H9 (cell line): ENCODE data around the gene RESP18. TPM values are rescaled to one million over a fixed set of nuclear protein-coding genes. Genes with fewer than 3 reads are reported as not detected.

Experiments used
- DNase-seq: peaks from one replicate; pipeline ENCODE4 v3.0.0-alpha.2; 2017
- H2AFZ ChIP-seq: one replicate; pipeline ENCODE4 v1.6.1; 2013; ENCODE audit warnings: mild to moderate bottlenecking, low read length, control low read depth, moderate library complexity
- H2AK5ac ChIP-seq: 2 replicates; pipeline ENCODE4 v1.6.1; 2013; ENCODE audit warnings: low read length, control low read depth, mixed read lengths; ENCODE audit not compliant: insufficient read length
- H2BK120ac ChIP-seq: one replicate; pipeline ENCODE4 v1.6.1; 2013; ENCODE audit warnings: low read depth, mild to moderate bottlenecking, low read length, control low read depth, inconsistent platforms; ENCODE audit not compliant: poor library complexity, severe bottlenecking
- H2BK12ac ChIP-seq: 2 replicates; pipeline ENCODE4 v1.6.1; 2013; ENCODE audit warnings: low read length, control low read depth, mixed read lengths, low read depth; ENCODE audit not compliant: insufficient read length
- H2BK15ac ChIP-seq: 2 replicates; pipeline ENCODE4 v1.6.1; 2013; ENCODE audit warnings: low read depth, low read length, control low read depth
- H2BK20ac ChIP-seq: one replicate; pipeline ENCODE4 v1.6.1; 2013; ENCODE audit warnings: low read depth, mild to moderate bottlenecking, low read length, control low read depth, inconsistent platforms; ENCODE audit not compliant: poor library complexity, severe bottlenecking
- H2BK5ac ChIP-seq: 2 replicates; pipeline ENCODE4 v1.6.1; 2013; ENCODE audit warnings: low read length, control low read depth, mixed read lengths; ENCODE audit not compliant: insufficient read length
- H3K14ac ChIP-seq: 2 replicates; pipeline ENCODE4 v1.6.1; 2013; ENCODE audit warnings: low read length, control low read depth; ENCODE audit not compliant: insufficient read depth
- H3K18ac ChIP-seq: 2 replicates; pipeline ENCODE4 v1.6.1; 2013; ENCODE audit warnings: low read depth, mild to moderate bottlenecking, mixed read lengths, low read length, control low read depth; ENCODE audit not compliant: insufficient read length
- H3K23ac ChIP-seq: 2 replicates; pipeline ENCODE4 v1.6.1; 2013; ENCODE audit warnings: low read length, control low read depth, mixed read lengths, low read depth; ENCODE audit not compliant: insufficient read length
- H3K23me2 ChIP-seq: 2 replicates; pipeline ENCODE4 v1.6.1; 2013; ENCODE audit warnings: low read depth, mild to moderate bottlenecking, mixed read lengths, low read length, control low read depth; ENCODE audit not compliant: insufficient read length, poor library complexity, severe bottlenecking
- H3K27ac ChIP-seq: 2 replicates; pipeline ENCODE4 v1.5.1; 2013; ENCODE audit warnings: low read length, control low read depth, mixed read lengths, low read depth; ENCODE audit not compliant: insufficient read length
- H3K27me3 ChIP-seq: 2 replicates; pipeline ENCODE4 v1.6.1; 2013; ENCODE audit warnings: low read length, control low read depth, inconsistent platforms; ENCODE audit not compliant: insufficient read depth
- H3K4ac ChIP-seq: 2 replicates; pipeline ENCODE4 v1.6.1; 2013; ENCODE audit warnings: low read depth, mild to moderate bottlenecking, control low read depth, inconsistent platforms, low read length, moderate library complexity
- H3K4me1 ChIP-seq: 2 replicates; pipeline ENCODE4 v1.6.1; 2013; ENCODE audit warnings: low read length, control low read depth, inconsistent platforms; ENCODE audit not compliant: insufficient read depth
- H3K4me2 ChIP-seq: 2 replicates; pipeline ENCODE4 v1.6.1; 2013; ENCODE audit warnings: low read length, control low read depth, mixed read lengths; ENCODE audit not compliant: insufficient read length, insufficient read depth
- H3K56ac ChIP-seq: 2 replicates; pipeline ENCODE4 v1.6.1; 2013; ENCODE audit warnings: low read depth, mild to moderate bottlenecking, mixed read lengths, low read length, control low read depth; ENCODE audit not compliant: insufficient read length
- H3K79me1 ChIP-seq: 2 replicates; pipeline ENCODE4 v1.6.1; 2013; ENCODE audit warnings: low read depth, mild to moderate bottlenecking, moderate library complexity, low read length, control low read depth, inconsistent platforms; ENCODE audit not compliant: insufficient read depth, poor library complexity, severe bottlenecking
- H3K79me2 ChIP-seq: 2 replicates; pipeline ENCODE4 v1.6.1; 2013; ENCODE audit warnings: low read length, control low read depth, inconsistent platforms; ENCODE audit not compliant: insufficient read depth
- H3K9ac ChIP-seq: 2 replicates; pipeline ENCODE4 v1.6.1; 2013; ENCODE audit warnings: low read length, control low read depth, mixed read lengths; ENCODE audit not compliant: insufficient read length; ENCODE audit errors: extremely low read depth
- H3K9me3 ChIP-seq: one replicate; pipeline ENCODE4 v1.6.1; 2013; ENCODE audit warnings: low read depth, low read length, inconsistent platforms; ENCODE audit not compliant: control insufficient read depth
- H3T11ph ChIP-seq: one replicate; pipeline ENCODE4 v1.6.1; 2013; ENCODE audit warnings: mild to moderate bottlenecking, low read length, control low read depth, inconsistent platforms
- H4K20me1 ChIP-seq: one replicate; pipeline ENCODE4 v1.6.1; 2013; ENCODE audit not compliant: control insufficient read depth, insufficient read length, insufficient read depth
- H4K5ac ChIP-seq: 2 replicates; pipeline ENCODE4 v1.6.1; 2013; ENCODE audit warnings: low read depth, mild to moderate bottlenecking, mixed read lengths, low read length, control low read depth; ENCODE audit not compliant: insufficient read length
- H4K8ac ChIP-seq: replicated peaks from 2 replicates; pipeline ENCODE4 v1.6.1; 2013; ENCODE audit warnings: low read length, control low read depth, mixed read lengths, low read depth; ENCODE audit not compliant: insufficient read length
- H4K91ac ChIP-seq: 2 replicates; pipeline ENCODE4 v1.6.1; 2013; ENCODE audit warnings: low read depth, mild to moderate bottlenecking, moderate library complexity, mixed read lengths, low read length, control low read depth; ENCODE audit not compliant: insufficient read length
- H3K27ac Mint-ChIP-seq, 3 experiments: 2 replicates in 2 of 3; 3 replicates in 1 of 3; pipeline ENCODE4 v1.8.0; 2020 to 2021; ENCODE audit warnings: mixed read lengths in 3 of 3, mild to moderate bottlenecking in 1 of 3, moderate library complexity in 1 of 3
- H3K27me3 Mint-ChIP-seq: 2 replicates; pipeline ENCODE4 v1.8.0; 2021; ENCODE audit warnings: low read depth, mild to moderate bottlenecking, moderate library complexity, mixed read lengths
- H3K36me3 Mint-ChIP-seq, 3 experiments: 2 replicates in 2 of 3; 3 replicates in 1 of 3; pipeline ENCODE4 v1.8.0; 2020 to 2021; ENCODE audit warnings: low read depth in 3 of 3, mixed read lengths in 3 of 3; ENCODE audit not compliant: insufficient read depth in 1 of 3
- H3K4me1 Mint-ChIP-seq, 2 experiments: 2 replicates each; pipeline ENCODE4 v1.8.0; 2020; ENCODE audit warnings: mixed read lengths in 2 of 2
- H3K4me3 Mint-ChIP-seq, 2 experiments: 2 replicates in 1 of 2; 3 replicates in 1 of 2; pipeline ENCODE4 v1.8.0; 2020 to 2021; ENCODE audit warnings: mild to moderate bottlenecking in 2 of 2, mixed read lengths in 2 of 2, moderate library complexity in 1 of 2
- H3K9me3 Mint-ChIP-seq, 2 experiments: 2 replicates in 1 of 2; 3 replicates in 1 of 2; pipeline ENCODE4 v1.8.0; 2020; ENCODE audit warnings: mild to moderate bottlenecking in 2 of 2, mixed read lengths in 2 of 2, moderate library complexity in 1 of 2
- WGBS: extraction: QIAGEN DNeasy Blood & Tissue Kit; methylation state at CpG from one replicate; pipeline ENCODE4 v1.1.7; 2013; ENCODE audit warnings: missing lambda C conversion rate, low lambda C conversion rate, mixed read lengths; ENCODE audit not compliant: insufficient read length; ENCODE audit errors: extremely low coverage; 5-methylcytosine and 5-hydroxymethylcytosine counted together
- total RNA-seq: library from RNA; stranded (reverse); gene quantifications from 2 replicates; pipeline ENCODE4 v1.2.1, GENCODE V29; 2021
- TF ChIP-seq, protein P1 (sequence below): fragments of 200-600 bp; sonication (generic); conservative IDR thresholded peaks from 3 replicates; pipeline ENCODE4 v1.8.0; 2021; ENCODE audit warnings: antibody characterized with exemption, mild to moderate bottlenecking

The RESP18 gene
- total RNA-seq, 1 experiment from 2014 or later: not detected

GRCh38 chr2:219297766-219298456 lies 34.6 kb downstream of the RESP18 start:
- no peak overlapping the region; a peak in 1 of 7 replicates for H3K27ac Mint-ChIP-seq
- H2BK12ac ChIP-seq: no peak overlapping the region
- no peak overlapping the region for H3K4ac ChIP-seq
- H3K23ac ChIP-seq: no peak overlapping the region
- H3K79me2 ChIP-seq: no peaks in the 10 kb centered on the region
- no peak overlapping the region for H3T11ph ChIP-seq
- no peaks in the 10 kb centered on the region for H4K20me1 ChIP-seq
- H2BK120ac ChIP-seq: no peak overlapping the region
- H2AK5ac ChIP-seq: no peak overlapping the region
- no peak overlapping the region for H2BK20ac ChIP-seq
- H3K56ac ChIP-seq: no peak overlapping the region
- H3K18ac ChIP-seq: no peak overlapping the region
- H3K4me2 ChIP-seq: no peak overlapping the region
- H4K8ac ChIP-seq: no peak overlapping the region
- H2AFZ ChIP-seq: no peak overlapping the region
- H3K14ac ChIP-seq: no peak overlapping the region
- H3K9ac ChIP-seq: no peak overlapping the region
- H3K27ac ChIP-seq: no peak overlapping the region
- no peaks in the 10 kb centered on the region for H3K4me1 ChIP-seq
- no peak overlapping the region for H2BK5ac ChIP-seq
- H3K23me2 ChIP-seq: peaks cover 6% of the 10 kb centered on the region
- peaks cover 19 to 29% of the 10 kb centered on the region in 2 experiments for H3K4me1 Mint-ChIP-seq
- no peak overlapping the region for H4K91ac ChIP-seq
- no peak overlapping the region for H4K5ac ChIP-seq
- H3K36me3 Mint-ChIP-seq: peaks cover 0 to 4% (median 2%) of the 10 kb centered on the region in 3 experiments; a peak in 2 of 7 replicates
- no peak for DNase-seq
- H3K4me3 Mint-ChIP-seq: peak overlapping the region in 1 of 2 experiments; percentile 20; a peak in 1 of 5 replicates
- H3K79me1 ChIP-seq: no peaks in the 10 kb centered on the region
- no peaks in the 10 kb centered on the region for H3K9me3 ChIP-seq
- peaks cover 0 to 5% of the 10 kb centered on the region in 2 experiments; a peak in 3 of 5 replicates for H3K9me3 Mint-ChIP-seq
- H2BK15ac ChIP-seq: no peak overlapping the region
- peaks cover 68% of the 10 kb centered on the region for H3K27me3 Mint-ChIP-seq
- TF ChIP-seq, protein P1, sequence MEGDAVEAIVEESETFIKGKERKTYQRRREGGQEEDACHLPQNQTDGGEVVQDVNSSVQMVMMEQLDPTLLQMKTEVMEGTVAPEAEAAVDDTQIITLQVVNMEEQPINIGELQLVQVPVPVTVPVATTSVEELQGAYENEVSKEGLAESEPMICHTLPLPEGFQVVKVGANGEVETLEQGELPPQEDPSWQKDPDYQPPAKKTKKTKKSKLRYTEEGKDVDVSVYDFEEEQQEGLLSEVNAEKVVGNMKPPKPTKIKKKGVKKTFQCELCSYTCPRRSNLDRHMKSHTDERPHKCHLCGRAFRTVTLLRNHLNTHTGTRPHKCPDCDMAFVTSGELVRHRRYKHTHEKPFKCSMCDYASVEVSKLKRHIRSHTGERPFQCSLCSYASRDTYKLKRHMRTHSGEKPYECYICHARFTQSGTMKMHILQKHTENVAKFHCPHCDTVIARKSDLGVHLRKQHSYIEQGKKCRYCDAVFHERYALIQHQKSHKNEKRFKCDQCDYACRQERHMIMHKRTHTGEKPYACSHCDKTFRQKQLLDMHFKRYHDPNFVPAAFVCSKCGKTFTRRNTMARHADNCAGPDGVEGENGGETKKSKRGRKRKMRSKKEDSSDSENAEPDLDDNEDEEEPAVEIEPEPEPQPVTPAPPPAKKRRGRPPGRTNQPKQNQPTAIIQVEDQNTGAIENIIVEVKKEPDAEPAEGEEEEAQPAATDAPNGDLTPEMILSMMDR: no peak
- WGBS: no CpG with 5 or more reads among the region's 14 CpGs
- no peaks in the 10 kb centered on the region; the same call in 1 of the 2 replicates for H3K27me3 ChIP-seq
